Neutrophil (primary cell): ENCODE measurements around the gene FOSL1.

Experiments used
- H3K27ac ChIP-seq: fragments of 200-600 bp; sonication (generic); 2 replicates; pipeline ENCODE4 v1.5.1; 2016; ENCODE audit warnings: mild to moderate bottlenecking, moderate library complexity
- H3K27me3 ChIP-seq: fragments of 200-600 bp; sonication (generic); 2 replicates; pipeline ENCODE4 v1.6.0; 2016; ENCODE audit warnings: mild to moderate bottlenecking
- H3K36me3 ChIP-seq: fragments of 200-600 bp; sonication (generic); 2 replicates; pipeline ENCODE4 v1.5.1; 2017
- H3K4me1 ChIP-seq, 2 experiments: fragments of 200-600 bp in 1 of 2; sonication (generic) in 1 of 2; 1 replicate in 1 of 2; 2 replicates in 1 of 2; pipeline versions ENCODE4 v1.5.1 to v1.6.1; 2013 to 2016; ENCODE audit warnings: low read depth in 1 of 2, low read length in 1 of 2, mild to moderate bottlenecking in 1 of 2, moderate library complexity in 1 of 2; ENCODE audit not compliant: control insufficient read depth in 1 of 2, insufficient read depth in 1 of 2
- H3K4me3 ChIP-seq, 2 experiments: fragments of 200-600 bp in 1 of 2; sonication (generic) in 1 of 2; 1 replicate in 1 of 2; 2 replicates in 1 of 2; pipeline ENCODE4 v1.5.1; 2013 to 2016; ENCODE audit warnings: low read depth in 1 of 2, low read length in 1 of 2, mild to moderate bottlenecking in 1 of 2, moderate library complexity in 1 of 2
- H3K9me3 ChIP-seq: fragments of 200-600 bp; sonication (generic); 2 replicates; pipeline ENCODE4 v1.5.1; 2016
- CTCF ChIP-seq: fragments of 200-600 bp; sonication (generic); IDR thresholded peaks from 2 replicates; pipeline ENCODE4 v1.5.1; 2016; ENCODE audit warnings: antibody characterized with exemption

Gene FOSL1

GRCh38 chr11:65882120-65883057 lies 17.8 kb downstream of the FOSL1 start:
- Histone ChIP-seq H3K9me3 (no peaks in the 10 kb centered on the region), H3K36me3 (peaks cover 25% of the 10 kb centered on the region), H3K4me1 (peaks cover 18 to 33% of the 10 kb centered on the region in 2 experiments), H3K27ac (no peak overlapping the region), H3K4me3 (no peak overlapping the region), H3K27me3 (no peaks in the 10 kb centered on the region)
- TF ChIP-seq CTCF = no peak

GRCh38 chr11:65880844-65881421 lies 19.3 kb downstream of the FOSL1 start:
- no peaks in the 10 kb centered on the region for H3K9me3 ChIP-seq
- H3K27ac ChIP-seq = no peak overlapping the region
- peaks cover 25% of the 10 kb centered on the region for H3K36me3 ChIP-seq
- no peaks in the 10 kb centered on the region for H3K27me3 ChIP-seq
- H3K4me3 ChIP-seq = no peak overlapping the region
- TF ChIP-seq CTCF = no peak
- H3K4me1 ChIP-seq = peaks cover 10 to 18% of the 10 kb centered on the region in 2 experiments

- Histone ChIP-seq H3K36me3 (peaks cover 25% of the 10 kb centered on the region), H3K4me1 (peaks cover 9 to 13% of the 10 kb centered on the region in 2 experiments), H3K27ac (no peak overlapping the region), H3K9me3 (no peaks in the 10 kb centered on the region), H3K27me3 (no peaks in the 10 kb centered on the region), H3K4me3 (no peak overlapping the region)
- no peak for TF ChIP-seq CTCF
Observed at GRCh38 chr11:65880027-65880426, 20.2 kb downstream of the FOSL1 start.

GRCh38 chr11:65879617-65880016 lies 20.6 kb downstream of the FOSL1 start, which contains the start of gene CTSW:
Gene CTSW, plus strand, starts transcription at chr11:65879837. Its CDS starts 18 bp downstream, at chr11:65879855.
- no peak for TF ChIP-seq CTCF
- no peak within 1 kb of the TSS for H3K4me3 ChIP-seq
- no peaks in the 10 kb centered on the region for H3K27me3 ChIP-seq
- H3K4me1 ChIP-seq = peaks cover 5 to 9% of the 10 kb centered on the region in 2 experiments
- no peaks in the 10 kb centered on the region for H3K9me3 ChIP-seq
- no peak within 1 kb of the TSS for H3K27ac ChIP-seq
- peaks cover 25% of the 10 kb centered on the region for H3K36me3 ChIP-seq

- TF ChIP-seq CTCF = peak; percentile 50
- no peaks in the 10 kb centered on the region for H3K9me3 ChIP-seq
- peak overlapping the region; percentile 91 for H3K4me3 ChIP-seq
- H3K4me1 ChIP-seq = peaks cover 35 to 41% of the 10 kb centered on the region in 2 experiments
- H3K36me3 ChIP-seq = no peaks in the 10 kb centered on the region
- H3K27me3 ChIP-seq = no peaks in the 10 kb centered on the region
- peak overlapping the region; percentile 76 for H3K27ac ChIP-seq
Observed at GRCh38 chr11:65873318-65874156, 26.7 kb downstream of the FOSL1 start.
